22Rv1 (cell line): Measurements from ENCODE around the gene STAC3.

ENCODE experiments used
- ZFX ChIP-seq: fragments of 450-650 bp; IDR thresholded peaks from 2 replicates; pipeline ENCODE4 v1.6.1; 2017; ENCODE audit warnings: antibody characterized with exemption, borderline replicate concordance
- TF ChIP-seq, protein P1 (sequence below): fragments of 450-650 bp; IDR thresholded peaks from 2 replicates; pipeline ENCODE4 v1.5.1; 2017; ENCODE audit warnings: mild to moderate bottlenecking

DNA sequence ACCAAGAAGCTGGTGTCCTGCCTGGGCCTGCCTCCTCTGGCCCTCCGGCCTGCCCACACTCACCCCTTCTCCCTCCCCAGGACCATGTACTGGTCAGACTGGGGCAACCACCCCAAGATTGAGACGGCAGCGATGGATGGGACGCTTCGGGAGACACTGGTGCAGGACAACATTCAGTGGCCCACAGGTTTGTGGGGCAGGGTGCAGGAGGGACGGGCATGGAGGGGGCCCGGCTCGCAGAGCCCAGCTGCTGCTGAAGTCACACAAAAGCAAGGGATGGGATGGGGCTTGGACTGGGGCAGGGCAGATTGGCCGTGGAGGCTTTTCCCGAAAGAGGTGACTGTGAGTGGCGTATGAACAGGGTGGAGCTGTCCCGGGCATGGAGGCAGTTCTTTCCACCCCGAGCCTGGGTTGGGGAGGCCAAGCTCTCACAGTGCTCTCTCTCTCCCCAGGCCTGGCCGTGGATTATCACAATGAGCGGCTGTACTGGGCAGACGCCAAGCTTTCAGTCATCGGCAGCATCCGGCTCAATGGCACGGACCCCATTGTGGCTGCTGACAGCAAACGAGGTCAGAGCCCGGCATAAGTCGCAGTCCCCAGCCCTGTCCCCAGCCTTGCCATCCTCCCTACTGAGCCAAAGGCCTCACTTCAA, 42.2 kb downstream of the STAC3 start:
- TF ChIP-seq, protein P1, sequence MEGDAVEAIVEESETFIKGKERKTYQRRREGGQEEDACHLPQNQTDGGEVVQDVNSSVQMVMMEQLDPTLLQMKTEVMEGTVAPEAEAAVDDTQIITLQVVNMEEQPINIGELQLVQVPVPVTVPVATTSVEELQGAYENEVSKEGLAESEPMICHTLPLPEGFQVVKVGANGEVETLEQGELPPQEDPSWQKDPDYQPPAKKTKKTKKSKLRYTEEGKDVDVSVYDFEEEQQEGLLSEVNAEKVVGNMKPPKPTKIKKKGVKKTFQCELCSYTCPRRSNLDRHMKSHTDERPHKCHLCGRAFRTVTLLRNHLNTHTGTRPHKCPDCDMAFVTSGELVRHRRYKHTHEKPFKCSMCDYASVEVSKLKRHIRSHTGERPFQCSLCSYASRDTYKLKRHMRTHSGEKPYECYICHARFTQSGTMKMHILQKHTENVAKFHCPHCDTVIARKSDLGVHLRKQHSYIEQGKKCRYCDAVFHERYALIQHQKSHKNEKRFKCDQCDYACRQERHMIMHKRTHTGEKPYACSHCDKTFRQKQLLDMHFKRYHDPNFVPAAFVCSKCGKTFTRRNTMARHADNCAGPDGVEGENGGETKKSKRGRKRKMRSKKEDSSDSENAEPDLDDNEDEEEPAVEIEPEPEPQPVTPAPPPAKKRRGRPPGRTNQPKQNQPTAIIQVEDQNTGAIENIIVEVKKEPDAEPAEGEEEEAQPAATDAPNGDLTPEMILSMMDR: no peak
- no peak for TF ChIP-seq ZFX
